ENCODE results near the gene CCDC187. TPM values are rescaled to one million over a fixed set of nuclear protein-coding genes. Genes with fewer than 3 reads are reported as not detected.

The CCDC187 gene
- total RNA-seq, 2 donors from 2014 or later: 1.2 TPM; not detected in 1

DNA sequence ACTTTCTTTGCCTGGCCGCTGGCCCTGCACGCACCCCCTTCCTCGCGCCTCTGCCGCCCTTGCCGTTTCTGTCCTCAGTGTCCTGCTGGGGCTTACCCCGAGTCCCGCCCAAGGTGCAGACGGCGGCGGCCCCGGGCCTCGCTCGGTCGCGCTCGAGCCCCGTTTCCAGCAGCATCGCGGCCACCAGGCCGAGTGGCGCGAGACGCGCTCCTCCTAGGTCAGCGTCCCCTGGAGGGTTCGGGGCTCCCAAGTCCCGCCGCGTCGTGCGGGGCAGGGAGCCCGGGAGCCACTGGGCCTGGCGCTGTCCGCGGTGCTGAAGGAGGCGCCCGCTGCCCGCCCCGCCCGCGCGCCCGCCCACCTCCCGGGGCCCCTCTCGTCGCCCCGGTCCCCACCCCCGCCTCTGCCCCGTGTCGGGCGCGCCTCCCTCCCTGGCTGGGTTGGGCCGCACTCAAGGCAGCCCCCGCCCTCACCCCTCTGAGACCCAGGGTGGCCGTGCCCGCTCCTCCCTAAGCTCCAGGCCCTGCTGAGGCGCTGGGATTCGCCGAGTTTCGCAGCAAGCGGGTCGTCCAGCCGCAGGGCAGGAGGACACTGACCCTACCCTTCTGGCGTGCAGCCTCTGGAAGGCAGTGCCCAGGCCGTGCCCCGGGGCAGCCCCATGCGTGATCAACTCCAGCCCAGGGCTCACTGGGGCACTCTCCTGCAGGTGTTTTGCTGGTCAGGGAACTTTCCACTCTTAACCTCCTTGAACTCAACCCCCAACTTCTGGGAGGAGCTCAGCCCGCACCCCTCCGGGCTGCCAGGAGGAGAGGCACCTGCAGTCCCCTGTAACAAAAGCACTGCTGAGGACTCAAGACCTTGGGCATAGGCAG lies 98.8 kb downstream of the CCDC187 start, which contains the start of gene LHX3:
Gene LHX3 (minus strand): TSS at position 291 of the 869 bp plus-strand sequence. CDS start 116 bp downstream, at position 175.
- TF ChIP-seq, protein P1, sequence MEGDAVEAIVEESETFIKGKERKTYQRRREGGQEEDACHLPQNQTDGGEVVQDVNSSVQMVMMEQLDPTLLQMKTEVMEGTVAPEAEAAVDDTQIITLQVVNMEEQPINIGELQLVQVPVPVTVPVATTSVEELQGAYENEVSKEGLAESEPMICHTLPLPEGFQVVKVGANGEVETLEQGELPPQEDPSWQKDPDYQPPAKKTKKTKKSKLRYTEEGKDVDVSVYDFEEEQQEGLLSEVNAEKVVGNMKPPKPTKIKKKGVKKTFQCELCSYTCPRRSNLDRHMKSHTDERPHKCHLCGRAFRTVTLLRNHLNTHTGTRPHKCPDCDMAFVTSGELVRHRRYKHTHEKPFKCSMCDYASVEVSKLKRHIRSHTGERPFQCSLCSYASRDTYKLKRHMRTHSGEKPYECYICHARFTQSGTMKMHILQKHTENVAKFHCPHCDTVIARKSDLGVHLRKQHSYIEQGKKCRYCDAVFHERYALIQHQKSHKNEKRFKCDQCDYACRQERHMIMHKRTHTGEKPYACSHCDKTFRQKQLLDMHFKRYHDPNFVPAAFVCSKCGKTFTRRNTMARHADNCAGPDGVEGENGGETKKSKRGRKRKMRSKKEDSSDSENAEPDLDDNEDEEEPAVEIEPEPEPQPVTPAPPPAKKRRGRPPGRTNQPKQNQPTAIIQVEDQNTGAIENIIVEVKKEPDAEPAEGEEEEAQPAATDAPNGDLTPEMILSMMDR (IDR thresholded peaks at IDR 0.05): no peak
- TF ChIP-seq POLR2A (IDR thresholded peaks at IDR 0.05) (no peak), POLR2AphosphoS5 (IDR thresholded peaks at IDR 0.05) (no peak)
- Histone ChIP-seq H3K36me3 (no peaks in the 10 kb centered on the region), H3K4me1 (replicated peaks) (no peaks in the 10 kb centered on the region), H3K27me3 (replicated peaks; ENCODE audit: insufficient read depth) (peaks cover 47% of the 10 kb centered on the region), H3K27ac (no peak within 1 kb of the TSS), H3K9me3 (no peaks in the 10 kb centered on the region), H3K4me3 (no peak within 1 kb of the TSS)
- DNase-seq (ENCODE audit: low spot score): no peak
- intact Hi-C loops (cut with DNase I): no loop called here
- 15% methylated on average over 47 of the region's 70 CpGs for WGBS

DNA sequence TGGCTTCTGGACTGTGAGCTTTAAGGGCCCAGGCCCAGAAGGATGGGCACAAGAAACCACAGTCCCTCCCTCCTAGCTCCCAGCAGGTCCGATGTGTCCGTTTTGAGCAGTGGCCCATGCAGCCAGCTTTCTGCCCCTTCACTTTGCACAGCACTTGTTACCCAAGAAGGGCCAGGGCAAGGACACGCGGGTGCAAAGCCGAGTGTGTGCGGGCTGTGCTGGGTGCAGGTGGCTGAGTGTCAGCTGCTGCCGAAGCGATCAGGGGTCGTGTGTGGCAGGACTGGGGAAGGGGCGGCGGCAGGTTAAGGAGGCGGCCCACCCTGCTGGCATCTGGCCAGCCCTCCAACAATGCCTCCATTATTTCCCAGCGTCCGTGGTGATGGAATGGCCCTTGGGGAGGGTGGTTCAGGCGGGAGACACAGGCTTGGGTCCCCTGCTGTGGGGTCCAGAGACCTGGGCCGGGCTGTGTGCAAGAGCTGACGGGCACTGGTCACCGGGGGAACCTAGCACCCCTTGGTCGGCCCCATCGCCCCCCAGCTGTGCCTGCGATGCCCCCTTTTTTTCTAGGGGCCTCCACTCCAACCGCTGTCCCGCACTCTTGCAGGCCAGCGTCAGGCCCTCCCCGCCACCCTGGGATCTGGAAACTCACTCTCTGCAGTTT lies 99.6 kb downstream of the CCDC187 start:
- Histone ChIP-seq H3K4me3 (no peak overlapping the region), H3K27ac (no peak overlapping the region), H3K27me3 (replicated peaks; ENCODE audit: insufficient read depth) (peaks cover 53% of the 10 kb centered on the region), H3K9me3 (no peaks in the 10 kb centered on the region), H3K4me1 (replicated peaks) (no peaks in the 10 kb centered on the region), H3K36me3 (no peaks in the 10 kb centered on the region)
- TF ChIP-seq POLR2AphosphoS5 (IDR thresholded peaks at IDR 0.05): no peak
- TF ChIP-seq, protein P1 (IDR thresholded peaks at IDR 0.05): no peak
- WGBS: 45% methylated on average over 25 of the region's 25 CpGs
- intact Hi-C loops (cut with DNase I): no loop called here
- no peak for DNase-seq (ENCODE audit: low spot score)

DNA sequence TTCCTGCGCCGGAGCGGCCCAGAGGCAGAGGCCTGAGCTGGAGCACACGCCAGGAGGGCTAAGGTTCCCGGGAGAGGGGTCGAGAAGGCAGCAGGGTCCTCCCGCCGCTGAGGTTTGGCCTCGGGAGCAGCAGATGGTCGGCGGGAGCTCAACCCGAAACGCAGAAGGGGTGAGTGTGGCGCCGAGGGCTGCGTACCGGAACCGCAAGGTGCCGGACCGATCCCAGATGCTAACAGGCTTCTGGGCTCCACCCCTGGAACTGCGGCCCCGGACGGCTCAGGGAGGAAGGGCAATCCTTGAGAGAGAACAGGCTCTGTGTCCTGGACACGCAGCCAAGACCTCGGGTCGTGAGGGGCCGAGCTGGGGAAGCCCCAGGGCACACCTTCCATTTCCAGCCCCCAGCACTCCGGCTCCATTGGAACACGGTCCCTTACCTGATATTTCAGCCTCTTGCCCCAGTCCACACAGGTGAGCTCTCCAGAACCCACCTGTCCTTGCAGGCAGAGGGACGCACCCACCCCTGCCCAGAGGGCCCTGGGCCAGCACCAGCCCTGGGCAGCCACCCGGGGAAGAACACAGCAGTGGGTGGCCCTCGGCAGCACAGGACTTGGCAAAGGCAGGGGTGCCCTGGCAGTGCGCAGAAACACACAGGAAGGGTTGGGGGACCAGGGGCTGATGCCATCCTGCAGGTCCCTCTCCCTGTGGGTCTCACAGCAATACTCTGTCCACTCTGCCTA lies 100.3 kb downstream of the CCDC187 start:
- H3K36me3 ChIP-seq: no peaks in the 10 kb centered on the region
- H3K9me3 ChIP-seq: no peaks in the 10 kb centered on the region
- DNase-seq (ENCODE audit: low spot score): no peak
- no peak overlapping the region for H3K27ac ChIP-seq
- no peaks in the 10 kb centered on the region for H3K4me1 ChIP-seq (replicated peaks)
- peaks cover 59% of the 10 kb centered on the region for H3K27me3 ChIP-seq (replicated peaks; ENCODE audit: insufficient read depth)
- intact Hi-C loops (cut with DNase I): no loop called here
- no peak overlapping the region for H3K4me3 ChIP-seq
- no peak for TF ChIP-seq POLR2A (IDR thresholded peaks at IDR 0.05)
- TF ChIP-seq, protein P1 (IDR thresholded peaks at IDR 0.05): no peak
- TF ChIP-seq POLR2AphosphoS5 (IDR thresholded peaks at IDR 0.05): no peak
- 25% methylated on average over 24 of the region's 33 CpGs for WGBS

DNA sequence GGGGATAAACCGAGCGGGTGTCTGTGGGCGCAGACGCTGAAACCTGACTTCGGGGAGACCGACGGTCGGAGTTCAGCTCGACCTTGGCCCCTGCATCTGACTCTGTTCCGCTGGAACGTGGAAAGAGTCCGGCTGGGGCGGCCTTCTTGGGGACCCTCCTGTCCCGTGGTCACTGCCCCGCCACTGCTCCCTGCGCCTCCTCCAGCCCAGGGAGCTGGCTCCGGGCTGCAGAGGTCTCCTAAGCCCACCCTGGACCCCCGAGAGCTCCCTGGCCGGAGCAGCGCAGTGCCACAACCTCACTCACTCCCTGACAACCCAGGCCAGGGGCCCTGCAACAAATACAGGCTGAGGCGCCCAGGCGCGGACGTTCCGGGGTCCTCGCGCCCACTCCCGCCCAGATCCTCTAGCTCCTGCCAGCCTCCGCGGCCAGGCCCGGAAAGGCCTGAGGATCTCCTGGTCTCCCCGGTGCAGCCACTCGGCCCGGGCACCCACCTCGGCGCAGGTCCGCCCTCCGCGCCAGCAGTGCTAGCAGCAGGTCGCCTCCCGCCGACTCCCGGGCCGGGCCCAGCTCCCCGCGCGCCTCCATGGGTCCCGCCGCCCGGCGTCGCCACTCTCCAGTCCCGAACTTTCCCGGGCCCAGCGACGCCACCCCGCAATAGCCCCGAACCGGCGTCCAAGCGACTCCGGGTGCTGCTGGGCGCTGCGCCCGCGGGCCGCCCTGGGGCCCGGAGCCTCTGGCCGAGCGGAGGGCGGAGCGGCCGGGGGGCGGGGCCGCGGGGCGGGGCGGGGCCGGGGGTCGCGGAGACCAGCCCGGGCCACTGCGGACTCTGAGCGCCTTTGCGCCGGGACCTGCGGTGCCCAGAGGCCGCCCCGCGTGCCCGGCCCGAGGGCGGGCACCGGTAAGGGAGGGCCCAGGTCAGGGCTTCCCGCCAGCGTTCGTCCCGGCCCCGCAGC lies 101.2 kb downstream of the CCDC187 start:
- no peaks in the 10 kb centered on the region for H3K9me3 ChIP-seq
- no peaks in the 10 kb centered on the region for H3K36me3 ChIP-seq
- no peak overlapping the region for H3K27ac ChIP-seq
- peaks cover 67% of the 10 kb centered on the region for H3K27me3 ChIP-seq (replicated peaks; ENCODE audit: insufficient read depth)
- 19% methylated on average over 50 of the region's 99 CpGs for WGBS
- intact Hi-C loops (cut with DNase I): no loop called here
- TF ChIP-seq POLR2A (IDR thresholded peaks at IDR 0.05): no peak
- TF ChIP-seq, protein P1 (IDR thresholded peaks at IDR 0.05): no peak
- no peak for TF ChIP-seq POLR2AphosphoS5 (IDR thresholded peaks at IDR 0.05)
- no peaks in the 10 kb centered on the region for H3K4me1 ChIP-seq (replicated peaks)
- no peak overlapping the region for H3K4me3 ChIP-seq
- no peak for DNase-seq (ENCODE audit: low spot score)
